ENCODE data around the gene ABL1.
"Not testable (repeated sequence)": the region's sequence is repeated elsewhere in the genome, so short reads cannot be mapped to it uniquely, and the experiment has no call there.

Gene ABL1

GRCh38 chr9:130834371-130835336, at the start of gene ABL1:
ABL1 (plus strand) TSS chr9:130835254; CDS start chr9:130835447, 193 bp downstream.
- peak in 3 of 4 experiments; percentile 18 to 71 (median 37) for DNase-seq (ENCODE audit: low read depth in 4 of 4, low spot score in 1 of 4)

GRCh38 chr9:130785940-130786508, 49.0 kb upstream of the ABL1 start:
- no peak for DNase-seq (ENCODE audit: low read depth in 4 of 4, low spot score in 1 of 4)

DNA sequence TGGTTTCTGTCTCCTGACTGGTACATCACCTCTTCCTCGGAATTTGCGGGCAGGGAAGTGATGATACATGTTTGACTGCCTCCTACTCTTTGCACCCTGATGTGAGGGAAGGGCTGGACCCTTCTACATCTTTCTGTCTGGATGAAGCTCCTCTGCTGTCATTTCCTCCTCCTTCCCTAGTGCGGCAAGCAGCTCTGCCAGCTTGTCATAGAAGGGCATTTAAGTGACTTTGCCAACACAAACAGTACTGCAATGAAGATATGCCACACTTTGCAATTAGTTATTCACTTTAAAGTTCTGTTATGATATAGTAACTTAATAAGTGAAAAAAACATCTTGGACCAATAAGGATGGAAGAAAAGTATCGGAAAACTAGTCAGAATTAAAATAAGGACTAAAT, 48.5 kb upstream of the ABL1 start:
- DNase-seq (ENCODE audit: low read depth in 4 of 4, low spot score in 1 of 4), result no peak

DNA sequence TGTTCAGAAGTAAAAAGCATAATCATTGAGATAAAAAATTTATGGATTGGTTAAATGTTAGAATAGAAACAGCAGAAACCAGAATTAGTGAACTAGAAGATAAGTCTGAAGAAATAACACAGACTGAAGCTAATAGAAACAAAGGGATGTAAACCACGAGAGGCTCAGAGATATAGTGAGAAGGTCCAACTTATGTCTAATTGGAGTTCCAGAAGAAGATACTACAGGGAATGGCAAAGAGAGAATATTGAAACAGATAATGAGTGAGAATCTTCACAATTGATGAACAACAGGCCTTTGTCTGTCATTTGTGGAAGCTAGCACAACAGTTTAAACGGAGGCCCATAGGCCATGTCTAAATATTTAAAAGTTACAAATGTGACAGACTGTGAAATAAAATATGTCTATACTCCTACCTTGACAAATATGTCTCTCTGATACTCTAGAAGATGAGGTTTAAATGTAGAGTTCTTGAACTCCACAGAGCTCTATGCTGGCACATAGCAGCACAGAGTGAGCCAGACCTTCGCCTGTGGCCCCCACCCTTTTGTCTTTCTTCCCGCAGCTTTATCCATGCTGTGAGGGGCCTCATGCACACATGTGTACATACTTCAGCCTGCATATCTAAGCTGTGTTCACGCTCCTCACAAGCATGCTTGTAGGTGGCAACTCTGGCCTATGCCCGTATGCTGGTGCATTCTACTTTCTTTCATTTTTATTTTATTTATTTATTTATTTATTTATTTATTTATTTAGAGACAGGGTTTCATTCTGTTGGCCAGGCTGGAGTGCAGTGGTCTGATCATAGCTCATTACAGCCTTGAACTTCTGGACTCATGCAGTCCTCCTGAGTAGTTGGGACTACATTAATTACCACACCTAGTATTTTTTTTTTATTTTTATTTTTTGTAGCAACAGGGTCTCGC, 45.0 kb upstream of the ABL1 start:
- DNase-seq (ENCODE audit: low read depth in 4 of 4, low spot score in 1 of 4), result no peak

- DNase-seq (ENCODE audit: low read depth in 4 of 4, low spot score in 1 of 4), result no peak
These were observed 43.7 kb upstream of the ABL1 start for GRCh38 chr9:130791303-130791894.

GRCh38 chr9:130793589-130793988, 41.5 kb upstream of the ABL1 start:
- DNase-seq (ENCODE audit: low read depth in 4 of 4, low spot score in 1 of 4), result no peak

GRCh38 chr9:130794021-130794420, 41.0 kb upstream of the ABL1 start:
- not testable (repeated sequence) for DNase-seq (ENCODE audit: low read depth in 4 of 4, low spot score in 1 of 4)

DNA sequence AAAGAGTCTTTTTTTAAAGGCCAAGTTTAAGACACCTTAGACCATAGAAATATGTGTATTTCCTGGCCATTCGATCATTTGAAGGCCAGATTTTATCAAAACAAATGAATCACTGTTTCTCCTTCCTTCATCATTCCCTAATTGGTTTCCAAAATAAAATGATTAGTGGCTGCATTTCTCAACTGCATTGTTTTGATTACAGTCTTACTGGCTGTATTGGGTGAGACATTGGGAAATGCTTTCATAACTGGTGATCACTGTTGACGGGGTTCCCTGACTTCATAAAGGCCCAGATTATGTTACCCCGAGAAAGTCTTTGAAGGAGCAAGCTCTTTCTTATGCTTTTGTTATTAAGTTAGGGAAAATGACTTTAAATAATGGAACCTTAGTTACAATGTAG, 40.6 kb upstream of the ABL1 start:
- not testable (repeated sequence) for DNase-seq (ENCODE audit: low read depth in 4 of 4, low spot score in 1 of 4)

DNA sequence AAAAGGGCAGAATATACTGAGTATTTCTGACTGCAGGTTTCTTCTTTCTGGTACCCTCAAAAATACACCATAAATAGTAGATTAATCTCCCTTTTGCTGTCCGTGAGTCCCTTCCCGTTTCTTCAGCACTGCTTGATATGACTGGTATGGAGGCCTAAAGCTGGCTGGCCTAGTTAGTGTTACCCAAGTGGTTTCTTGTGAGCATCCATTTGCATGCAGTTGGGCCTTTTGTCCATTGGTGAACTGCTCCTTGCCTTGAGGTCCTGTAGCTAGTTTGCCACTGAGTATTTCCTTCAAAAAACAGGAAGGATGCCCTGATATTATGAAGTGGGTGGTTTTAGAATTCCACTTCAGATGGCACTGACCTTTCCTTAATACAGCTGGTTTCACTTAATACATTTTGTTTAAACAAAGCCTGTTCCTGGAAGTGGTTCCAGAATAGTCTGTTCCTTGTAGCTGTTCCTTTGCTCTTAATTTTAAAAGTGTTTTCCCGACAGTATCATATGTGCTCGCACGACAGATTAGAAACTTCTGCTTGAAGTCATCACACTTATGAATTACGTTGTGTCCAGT, 40.0 kb upstream of the ABL1 start:
- no peak for DNase-seq (ENCODE audit: low read depth in 4 of 4, low spot score in 1 of 4)

GRCh38 chr9:130803116-130803515, 31.9 kb upstream of the ABL1 start:
- not testable (repeated sequence) for DNase-seq (ENCODE audit: low read depth in 4 of 4, low spot score in 1 of 4)

GRCh38 chr9:130805510-130806326, 29.3 kb upstream of the ABL1 start:
- no peak for DNase-seq (ENCODE audit: low read depth in 4 of 4, low spot score in 1 of 4)

- no peak for DNase-seq (ENCODE audit: low read depth in 4 of 4, low spot score in 1 of 4)
These were observed 28.7 kb upstream of the ABL1 start for GRCh38 chr9:130806327-130806716.

- no peak for DNase-seq (ENCODE audit: low read depth in 4 of 4, low spot score in 1 of 4)
These were observed 24.4 kb upstream of the ABL1 start for GRCh38 chr9:130810609-130811136.

DNA sequence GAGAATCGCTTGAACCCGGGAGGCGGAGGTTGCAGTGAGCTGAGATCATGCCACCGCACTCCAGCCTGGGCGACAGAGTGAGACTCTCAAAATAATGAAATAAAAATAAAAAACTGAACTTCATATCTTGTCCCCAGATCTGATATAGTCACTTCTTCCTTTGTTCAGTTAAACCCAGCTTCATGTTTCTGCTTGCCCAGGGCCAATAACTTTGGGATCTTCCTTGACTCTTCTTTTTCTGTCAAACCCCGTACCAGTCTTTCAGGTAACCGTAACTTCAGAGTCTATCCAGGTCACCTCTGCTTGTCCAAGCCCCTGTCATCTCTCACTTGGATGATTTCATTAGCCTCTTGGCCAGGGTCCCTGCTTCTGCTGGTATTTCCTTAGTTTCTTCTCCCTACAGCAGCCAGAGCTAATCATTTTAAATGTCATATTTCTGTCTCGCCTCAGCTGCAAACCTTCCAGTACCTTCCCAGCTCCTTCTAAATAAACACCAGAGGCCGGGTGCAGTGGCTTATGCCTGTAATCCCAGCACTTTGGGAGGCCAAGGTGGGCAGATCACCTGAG, 19.7 kb upstream of the ABL1 start:
- DNase-seq (ENCODE audit: low read depth in 4 of 4, low spot score in 1 of 4), result no peak

DNA sequence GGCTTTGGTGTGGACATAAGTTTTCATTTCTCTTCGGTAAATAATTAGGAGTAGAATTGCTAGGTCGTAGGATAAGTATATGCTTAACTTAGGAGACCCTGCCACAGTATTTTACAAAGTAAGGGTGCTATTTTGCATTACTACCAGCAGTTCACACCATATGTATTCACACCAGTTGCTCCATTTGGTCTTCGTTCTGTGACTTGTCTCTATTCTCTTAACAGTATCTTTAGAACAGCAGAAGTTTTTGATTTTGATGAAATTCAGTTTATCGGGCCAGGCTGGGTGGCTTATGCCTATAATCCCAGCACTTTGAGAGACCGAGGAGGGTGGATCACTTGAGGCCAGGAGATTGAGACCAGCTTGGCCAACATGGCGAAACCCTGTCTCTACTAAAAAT, 17.1 kb upstream of the ABL1 start:
- DNase-seq (ENCODE audit: low read depth in 4 of 4, low spot score in 1 of 4), result no peak

DNA sequence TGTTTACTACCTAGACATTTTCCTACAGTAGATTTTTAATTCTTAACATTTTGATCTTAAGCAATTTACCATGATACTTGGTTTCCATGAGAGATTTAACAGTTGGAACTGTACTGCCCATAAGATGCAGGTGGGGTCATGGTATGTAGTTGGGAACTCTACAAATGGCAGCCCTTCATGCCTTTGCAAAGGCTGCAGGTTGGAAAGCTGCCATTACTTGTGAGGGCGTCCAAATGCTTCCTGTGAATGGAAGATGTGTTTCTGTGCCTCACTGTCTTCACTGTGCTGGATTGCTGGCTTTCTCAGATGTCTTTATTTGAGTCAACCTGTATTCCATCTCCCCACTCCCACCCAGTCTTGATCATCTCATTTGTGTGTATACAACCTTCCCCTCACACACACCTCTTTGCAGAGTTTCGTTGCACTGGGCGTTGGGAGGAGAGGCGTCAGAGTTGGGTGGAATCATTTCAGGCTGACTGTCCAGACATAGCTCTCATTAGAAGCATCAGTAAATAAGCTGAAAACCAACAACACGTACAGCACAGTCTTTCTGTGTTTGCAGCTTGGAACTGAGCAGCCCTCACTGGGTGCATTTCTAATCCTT, 14.8 kb upstream of the ABL1 start:
- DNase-seq (ENCODE audit: low read depth in 4 of 4, low spot score in 1 of 4), result no peak

- no peak for DNase-seq (ENCODE audit: low read depth in 4 of 4, low spot score in 1 of 4)
These were observed 11.6 kb upstream of the ABL1 start for GRCh38 chr9:130823435-130823834.

DNA sequence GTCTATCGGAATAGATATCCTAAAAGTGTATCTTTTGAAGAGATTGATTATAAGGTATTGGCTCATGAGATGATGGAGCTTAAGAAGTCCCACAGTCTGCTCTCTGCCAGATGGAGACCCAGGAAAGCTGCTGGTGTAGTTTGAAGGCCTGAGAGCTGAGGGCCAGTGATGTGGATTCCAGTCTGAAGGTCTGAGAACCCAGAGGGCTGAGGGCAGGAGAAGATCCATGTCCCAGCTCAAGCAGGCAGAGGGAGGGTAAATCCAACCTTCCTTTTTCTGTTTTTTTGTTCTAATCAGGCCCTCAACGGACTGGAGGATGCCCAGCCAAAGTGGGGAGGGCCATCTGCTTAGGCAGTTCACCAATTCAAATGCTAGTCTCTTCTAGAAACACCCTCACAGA, 11.0 kb upstream of the ABL1 start:
- no peak for DNase-seq (ENCODE audit: low read depth in 4 of 4, low spot score in 1 of 4)

Data from stimulated activated CD4-positive, alpha-beta T cell treated with anti-CD3 and anti-CD28 coated beads, Interleukin-1b, Interleukin-23, amount 100 ng/mL, for 24 hours (primary cell).